DOHH2 (cell line): ENCODE results near the gene TLX2.

Experiments used
- H3F3A ChIP-seq: fragments of 200-600 bp; sonication (generic), shearing (Covaris generic); 2 replicates; pipeline ENCODE4 v1.6.0; 2016; ENCODE audit warnings: antibody characterized with exemption, mild to moderate bottlenecking; ENCODE audit not compliant: control insufficient read depth, insufficient read depth
- H3K27ac ChIP-seq: fragments of 200-600 bp; sonication (generic); 2 replicates; pipeline ENCODE4 v1.5.1; 2014; ENCODE audit warnings: low read depth, mild to moderate bottlenecking, low read length, moderate library complexity
- H3K27me3 ChIP-seq: fragments of 200-600 bp; sonication (generic); 2 replicates; pipeline ENCODE4 v1.6.1; 2014; ENCODE audit warnings: mild to moderate bottlenecking, low read length, mixed read lengths; ENCODE audit not compliant: control insufficient read depth
- H3K36me3 ChIP-seq: fragments of 200-600 bp; sonication (generic); 2 replicates; pipeline ENCODE4 v1.6.1; 2014; ENCODE audit warnings: mild to moderate bottlenecking, low read length, moderate library complexity, mixed read lengths; ENCODE audit not compliant: control insufficient read depth
- H3K4me1 ChIP-seq: fragments of 200-600 bp; sonication (generic); 2 replicates; pipeline ENCODE4 v1.6.1; 2014; ENCODE audit warnings: mild to moderate bottlenecking, low read length, mixed read lengths; ENCODE audit not compliant: control insufficient read depth
- H3K4me2 ChIP-seq: fragments of 200-600 bp; sonication (generic); 2 replicates; pipeline ENCODE4 v1.6.0; 2014; ENCODE audit warnings: mild to moderate bottlenecking, low read length, moderate library complexity
- H3K4me3 ChIP-seq: fragments of 200-600 bp; sonication (generic); 2 replicates; pipeline ENCODE4 v1.5.1; 2014; ENCODE audit warnings: mild to moderate bottlenecking, low read length, mixed read lengths
- H3K79me2 ChIP-seq: fragments of 200-600 bp; sonication (generic); 2 replicates; pipeline ENCODE4 v1.6.1; 2014; ENCODE audit warnings: mild to moderate bottlenecking, low read length, mixed read lengths; ENCODE audit not compliant: control insufficient read depth
- H3K9me2 ChIP-seq: fragments of 200-600 bp; sonication (generic); replicated peaks from 2 replicates; pipeline ENCODE4 v1.6.1; 2014; ENCODE audit warnings: mild to moderate bottlenecking, low read length, mixed read lengths; ENCODE audit not compliant: control insufficient read depth
- H3K9me3 ChIP-seq: fragments of 200-600 bp; sonication (generic); 2 replicates; pipeline ENCODE4 v1.6.1; 2014; ENCODE audit warnings: antibody characterized with exemption, low read length, mixed read lengths; ENCODE audit not compliant: control insufficient read depth, insufficient read depth
- H4K20me1 ChIP-seq: fragments of 200-600 bp; sonication (generic); 2 replicates; pipeline ENCODE4 v1.6.0; 2014; ENCODE audit warnings: low read depth, mild to moderate bottlenecking, antibody characterized with exemption, low read length, moderate library complexity; ENCODE audit not compliant: control insufficient read depth, insufficient read depth
- CTCF ChIP-seq: fragments of 200-600 bp; sonication (generic); IDR thresholded peaks from one replicate; pipeline ENCODE4 v1.5.1; 2014; ENCODE audit warnings: antibody characterized with exemption, mild to moderate bottlenecking, low read depth, low read length; ENCODE audit not compliant: poor library complexity, severe bottlenecking
- EZH2phosphoT487 ChIP-seq: fragments of 200-600 bp; sonication (generic); IDR thresholded peaks from 2 replicates; pipeline ENCODE4 v1.6.1; 2017; ENCODE audit warnings: borderline replicate concordance, mild to moderate bottlenecking, antibody characterized with exemption, low read length, moderate library complexity, mixed read lengths

TLX2 gene

GRCh38 chr2:74524005-74524404, 9.8 kb downstream of the TLX2 start:
- peaks cover 27% of the 10 kb centered on the region for H3K4me1 ChIP-seq
- H3K4me3 ChIP-seq = no peak overlapping the region
- H3K27me3 ChIP-seq = no peaks in the 10 kb centered on the region
- H3F3A ChIP-seq = peaks cover 4% of the 10 kb centered on the region
- no peaks in the 10 kb centered on the region for H3K9me3 ChIP-seq
- peaks cover 40% of the 10 kb centered on the region for H3K36me3 ChIP-seq
- H3K79me2 ChIP-seq = peaks cover 23% of the 10 kb centered on the region
- H3K27ac ChIP-seq = no peak overlapping the region
- no peaks in the 10 kb centered on the region for H4K20me1 ChIP-seq
- no peaks in the 10 kb centered on the region for H3K9me2 ChIP-seq
- no peak overlapping the region for H3K4me2 ChIP-seq
- TF ChIP-seq CTCF (no peak), EZH2phosphoT487 (no peak)

GRCh38 chr2:74524955-74525716, 10.9 kb downstream of the TLX2 start:
- H3K27ac ChIP-seq = no peak overlapping the region
- H3K4me3 ChIP-seq = no peak overlapping the region
- H3K9me3 ChIP-seq = no peaks in the 10 kb centered on the region
- H3K36me3 ChIP-seq = peaks cover 44% of the 10 kb centered on the region
- H3F3A ChIP-seq = peaks cover 4% of the 10 kb centered on the region
- H3K9me2 ChIP-seq = no peaks in the 10 kb centered on the region
- peaks cover 34% of the 10 kb centered on the region for H3K79me2 ChIP-seq
- H4K20me1 ChIP-seq = no peaks in the 10 kb centered on the region
- peaks cover 27% of the 10 kb centered on the region for H3K4me1 ChIP-seq
- no peak overlapping the region for H3K4me2 ChIP-seq
- no peaks in the 10 kb centered on the region for H3K27me3 ChIP-seq
- no peak for TF ChIP-seq EZH2phosphoT487
- TF ChIP-seq CTCF = no peak

- TF ChIP-seq CTCF (no peak), EZH2phosphoT487 (no peak)
- no peak within 1 kb of the TSS for H3K4me3 ChIP-seq
- H3K9me3 ChIP-seq = no peaks in the 10 kb centered on the region
- no peaks in the 10 kb centered on the region for H3K27me3 ChIP-seq
- H3K27ac ChIP-seq = no peak within 1 kb of the TSS; the same call in 1 of the 2 replicates
- H3F3A ChIP-seq = peaks cover 4% of the 10 kb centered on the region
- H3K4me2 ChIP-seq = peak within 1 kb of the TSS; percentile 2; the same call in 1 of the 2 replicates
- peaks cover 48% of the 10 kb centered on the region for H3K36me3 ChIP-seq
- no peaks in the 10 kb centered on the region for H4K20me1 ChIP-seq
- no peaks in the 10 kb centered on the region for H3K9me2 ChIP-seq
- H3K79me2 ChIP-seq = peaks cover 43% of the 10 kb centered on the region
- peaks cover 32% of the 10 kb centered on the region for H3K4me1 ChIP-seq
Observed at GRCh38 chr2:74525717-74526648, 11.7 kb downstream of the TLX2 start, which contains the start of gene DQX1. DQX1 (minus strand) TSS chr2:74526231; CDS start chr2:74525729, 502 bp downstream.
